Sigmoid colon (tissue), 4 donors: ENCODE results near the gene STUB1.

ENCODE experiments used
- CTCF ChIP-seq, 4 experiments: fragments of 450-650 bp in 3 of 4; fragments of 200-600 bp in 1 of 4; IDR thresholded peaks; one replicate each; pipeline ENCODE4 v1.5.1; 2016 to 2019; ENCODE audit warnings: antibody characterized with exemption in 4 of 4, mild to moderate bottlenecking in 3 of 4, moderate library complexity in 2 of 4
- EP300 ChIP-seq, 4 donors: sonication (generic); formaldehyde crosslinking; IDR thresholded peaks; one replicate each; pipeline ENCODE4 v1.6.1; 2017; ENCODE audit warnings: antibody characterized with exemption in 4 of 4
- POLR2A ChIP-seq, 2 donors: fragments of 450-650 bp; IDR thresholded peaks; one replicate each; pipeline ENCODE4 v1.6.1; 2016; ENCODE audit warnings: antibody characterized with exemption in 2 of 2, mild to moderate bottlenecking in 2 of 2, moderate library complexity in 2 of 2
- POLR2AphosphoS5 ChIP-seq, 4 donors: sonication (generic); formaldehyde crosslinking; IDR thresholded peaks; one replicate each; pipeline ENCODE4 v1.6.1; 2017; ENCODE audit warnings: antibody characterized with exemption in 4 of 4

- no peak for TF ChIP-seq CTCF (IDR thresholded peaks at IDR 0.05)
- no peak for TF ChIP-seq POLR2A (IDR thresholded peaks at IDR 0.05)
- TF ChIP-seq EP300 (IDR thresholded peaks at IDR 0.05) = no peak
- TF ChIP-seq POLR2AphosphoS5 (IDR thresholded peaks at IDR 0.05) = no peak
Measured at GRCh38 chr16:687499-687898, 7.3 kb downstream of the STUB1 start.
